Stimulated activated CD8-positive, alpha-beta memory T cell treated with anti-CD3 and anti-CD28 coated beads, Interleukin-4, amount 100 ng/mL, for 48 hours (primary cell): Measurements from ENCODE around the gene CLDN6.
"Not testable (repeated sequence)": the region's sequence is repeated elsewhere in the genome, so short reads cannot be mapped to it uniquely, and the experiment has no call there.

Experiments used
- DNase-seq: peaks from one replicate; pipeline ENCODE4 v3.0.0-alpha.2; 2020

Gene CLDN6, protein sequence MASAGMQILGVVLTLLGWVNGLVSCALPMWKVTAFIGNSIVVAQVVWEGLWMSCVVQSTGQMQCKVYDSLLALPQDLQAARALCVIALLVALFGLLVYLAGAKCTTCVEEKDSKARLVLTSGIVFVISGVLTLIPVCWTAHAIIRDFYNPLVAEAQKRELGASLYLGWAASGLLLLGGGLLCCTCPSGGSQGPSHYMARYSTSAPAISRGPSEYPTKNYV

DNA sequence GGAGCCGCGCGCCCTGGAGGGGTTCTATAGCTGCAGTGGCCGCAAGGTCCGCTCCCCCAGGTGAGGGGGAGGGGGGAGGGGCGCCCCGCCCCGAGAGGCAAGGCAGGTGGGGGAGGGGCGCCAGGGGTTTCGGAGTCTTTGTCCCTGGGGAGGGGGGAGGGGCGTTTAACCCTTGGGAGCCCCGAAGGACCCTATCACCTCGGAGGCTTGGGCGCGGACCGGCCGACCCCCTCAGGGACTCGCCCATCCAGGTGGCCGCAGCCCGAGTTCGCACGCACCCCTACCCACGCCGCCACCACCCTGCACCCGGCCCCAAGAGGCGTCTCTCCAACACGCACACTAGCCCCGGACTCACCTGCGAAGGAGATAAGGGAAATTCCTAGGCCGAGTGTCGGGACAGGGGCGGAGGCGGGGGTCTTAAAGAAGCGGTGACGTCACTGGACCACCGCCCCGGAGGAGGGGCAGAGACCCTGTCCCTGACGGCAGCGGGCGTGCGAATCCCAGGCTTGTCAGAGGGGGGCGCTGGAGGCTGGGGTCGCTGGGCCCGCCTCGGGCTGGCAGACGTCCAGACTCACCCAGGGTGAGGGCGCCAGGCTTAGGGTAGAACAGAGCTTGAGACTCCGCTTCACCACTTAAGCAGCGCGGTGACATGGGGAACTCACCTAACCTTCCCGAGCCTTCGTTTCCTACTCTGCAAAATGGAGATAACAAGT lies at the start of gene CLDN6:
Gene CLDN6, minus strand, starts transcription at position 390 of the 713 bp plus-strand sequence. CDS start 2,162 bp downstream, outside the sequence.
- DNase-seq: peak; percentile 75

DNA sequence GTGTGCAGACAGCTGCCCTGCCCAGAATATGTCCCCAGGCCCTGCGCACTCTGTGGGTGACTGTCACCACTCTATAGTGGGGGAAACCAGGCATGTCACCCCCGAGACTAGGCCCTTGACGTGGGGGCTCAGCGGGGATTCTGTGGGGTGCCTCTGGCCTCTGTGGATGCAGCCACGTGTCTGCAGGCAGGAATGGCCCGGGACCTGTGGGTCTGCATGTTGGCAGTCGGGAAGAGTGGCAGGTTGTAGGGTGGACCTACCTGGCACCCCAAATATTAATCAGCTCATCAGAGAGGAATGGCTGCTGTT lies 48.4 kb upstream of the CLDN6 start:
- DNase-seq: no peak

DNA sequence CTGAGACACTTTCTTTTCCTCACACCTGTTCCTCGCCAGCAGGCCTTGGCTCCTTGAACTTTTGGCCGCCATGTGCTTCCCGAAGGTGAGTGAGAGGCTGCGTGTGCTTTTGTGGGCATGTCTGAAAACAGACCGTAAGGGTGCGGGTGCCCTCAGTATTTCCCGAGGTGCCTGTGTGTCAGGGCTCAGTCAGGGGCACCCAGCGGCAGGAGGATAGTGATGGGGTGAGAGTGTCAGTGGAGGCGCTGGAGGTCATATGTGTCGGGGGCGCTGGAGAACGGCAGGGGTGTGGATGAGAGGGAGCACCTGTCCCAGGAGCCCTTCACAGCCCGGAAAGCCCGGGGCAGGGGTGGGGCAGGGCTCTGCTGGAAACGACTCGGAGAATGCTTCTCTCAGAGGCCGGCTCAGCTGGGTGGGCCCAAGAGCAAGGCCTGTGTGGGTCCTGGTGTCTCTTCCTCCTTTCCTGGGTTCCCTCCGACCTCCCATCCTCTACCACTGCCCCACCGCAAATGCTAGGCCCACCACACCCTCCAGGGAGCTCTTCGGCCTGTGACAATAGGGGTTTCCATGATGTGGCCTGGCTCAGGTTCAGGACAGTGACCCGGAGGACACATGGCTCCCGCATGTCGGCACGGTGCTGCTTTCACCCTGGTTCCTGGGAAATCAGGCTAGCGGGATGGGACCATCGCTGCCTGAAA lies 47.9 kb upstream of the CLDN6 start:
- no peak for DNase-seq

DNA sequence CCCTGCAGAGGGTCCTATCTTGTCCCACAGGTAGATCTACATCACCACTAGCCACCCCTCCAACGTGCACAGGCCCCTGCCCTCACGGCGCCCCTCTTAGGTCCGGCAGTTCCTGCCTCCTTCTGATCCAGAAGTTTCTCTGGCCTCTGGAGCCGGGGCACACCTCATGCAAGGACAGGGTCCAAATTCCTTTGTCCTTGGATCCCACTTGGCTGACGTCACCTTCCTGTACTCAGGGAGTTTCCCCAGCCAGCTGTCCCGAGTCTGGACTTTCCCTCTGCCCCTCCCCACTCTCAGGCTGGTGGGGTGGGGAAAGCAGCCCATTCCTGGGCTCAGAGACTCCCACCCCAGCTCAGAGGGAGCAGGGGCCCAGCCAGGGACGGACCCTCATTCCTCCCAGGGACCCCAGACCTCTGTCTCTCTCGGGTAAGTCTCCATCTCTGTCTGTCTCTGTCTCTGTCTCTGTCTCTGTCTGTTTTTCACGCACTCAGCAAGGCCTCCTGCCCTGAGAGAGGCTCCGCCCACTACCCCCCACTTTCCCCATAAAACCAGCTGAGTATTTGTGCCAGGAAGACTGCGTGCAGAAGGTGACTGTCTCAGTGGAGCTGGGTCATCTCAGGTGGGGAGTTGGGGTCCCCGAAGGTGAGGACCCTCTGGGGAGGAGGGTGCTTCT lies 47.2 kb upstream of the CLDN6 start, which contains the start of gene IL32:
Gene IL32, plus strand, starts transcription at position 572 of the 673 bp plus-strand sequence. CDS start 172 bp downstream, outside the sequence.
- DNase-seq: peak; percentile 85

DNA sequence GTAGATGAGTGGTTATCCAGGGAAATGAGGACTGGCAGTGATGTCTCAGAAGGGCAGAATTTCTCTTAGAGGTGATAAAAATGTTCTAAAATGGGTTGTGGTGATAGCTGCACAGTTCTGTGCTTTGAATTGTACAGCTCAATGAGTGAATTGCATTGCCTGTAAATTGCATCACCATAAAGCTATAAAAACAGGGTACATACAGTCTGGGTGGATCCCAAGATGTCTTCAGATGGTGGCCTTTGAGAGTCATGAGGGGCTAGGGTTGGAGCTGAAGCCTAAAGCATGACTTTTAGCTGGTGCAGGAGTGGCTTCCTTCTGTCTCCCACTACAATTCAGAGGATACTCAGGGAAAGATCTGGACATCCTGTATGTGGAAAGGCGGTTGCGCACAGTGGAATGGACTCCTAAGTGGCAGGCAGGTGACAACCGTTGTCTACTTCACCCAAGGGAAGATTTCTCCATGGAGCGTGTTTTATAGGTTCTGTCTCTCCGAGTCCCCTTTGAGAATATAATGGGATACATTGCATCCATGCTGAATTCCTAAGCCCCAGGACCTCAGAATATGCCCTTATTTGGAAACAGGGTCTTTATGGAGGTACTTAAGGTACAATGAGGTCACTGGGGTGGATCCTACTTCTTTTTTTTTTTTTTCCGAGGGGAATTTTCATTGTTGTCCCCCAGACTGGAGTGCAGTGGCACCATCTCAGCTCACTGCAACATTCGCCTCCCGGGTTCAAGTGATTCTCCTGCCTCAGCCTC lies 45.8 kb upstream of the CLDN6 start:
- no peak for DNase-seq

DNA sequence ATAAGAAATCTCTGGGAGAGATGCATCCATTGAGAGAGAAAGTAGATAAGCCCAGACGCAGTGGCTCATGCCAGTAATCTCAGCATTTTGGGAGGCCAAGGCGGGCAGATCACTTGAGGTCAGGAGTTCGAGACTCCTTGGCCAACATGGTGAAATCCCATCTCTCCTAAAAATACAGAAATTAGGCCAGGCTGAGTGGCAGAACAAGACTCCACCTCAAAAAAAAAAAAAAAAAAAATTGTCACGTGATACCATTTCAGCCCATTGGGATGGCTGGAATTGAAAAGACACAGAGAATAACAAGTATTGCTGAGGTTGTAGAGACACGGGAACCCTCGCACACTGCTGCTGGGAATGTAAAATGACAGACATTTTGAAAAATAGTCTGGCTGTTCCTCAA lies 44.6 kb upstream of the CLDN6 start:
- no peak for DNase-seq

DNA sequence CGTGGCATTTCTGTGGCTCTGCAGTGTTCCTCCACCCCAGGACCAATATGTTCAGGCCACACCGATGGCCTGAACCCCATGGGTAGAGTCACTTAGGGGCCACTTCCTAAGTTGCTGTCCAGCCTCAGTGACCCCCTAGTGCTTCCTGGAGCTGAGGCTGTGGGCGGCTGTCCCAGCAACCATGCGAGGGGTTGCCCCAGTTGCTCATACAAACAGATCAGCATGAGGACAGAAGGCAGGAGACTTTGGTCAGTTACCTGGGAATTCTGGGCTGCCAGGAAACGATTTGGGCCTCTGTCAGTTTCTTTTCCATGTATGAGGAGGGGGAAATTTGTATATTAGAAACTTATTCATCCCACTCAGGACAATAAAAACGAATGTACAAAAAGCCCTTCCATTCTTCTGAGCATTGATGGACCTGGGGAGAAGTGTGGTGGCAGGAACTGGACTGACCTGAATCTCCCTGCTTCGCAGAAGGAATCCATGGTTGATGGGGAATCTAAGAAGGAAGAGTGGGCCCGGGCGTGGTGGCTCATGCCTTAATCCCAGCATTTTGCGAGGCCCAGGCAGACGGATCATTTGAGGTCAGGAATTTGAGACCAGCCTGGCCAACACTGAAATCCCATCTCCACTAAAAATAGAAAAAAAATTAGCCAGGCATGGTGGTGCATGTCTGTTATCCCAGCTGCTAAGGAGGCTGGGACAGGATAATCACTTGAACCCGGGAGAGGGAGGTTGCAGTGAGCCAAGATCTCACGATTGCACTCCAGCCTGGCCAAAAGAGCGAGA lies 42.5 kb upstream of the CLDN6 start:
- no peak for DNase-seq

DNA sequence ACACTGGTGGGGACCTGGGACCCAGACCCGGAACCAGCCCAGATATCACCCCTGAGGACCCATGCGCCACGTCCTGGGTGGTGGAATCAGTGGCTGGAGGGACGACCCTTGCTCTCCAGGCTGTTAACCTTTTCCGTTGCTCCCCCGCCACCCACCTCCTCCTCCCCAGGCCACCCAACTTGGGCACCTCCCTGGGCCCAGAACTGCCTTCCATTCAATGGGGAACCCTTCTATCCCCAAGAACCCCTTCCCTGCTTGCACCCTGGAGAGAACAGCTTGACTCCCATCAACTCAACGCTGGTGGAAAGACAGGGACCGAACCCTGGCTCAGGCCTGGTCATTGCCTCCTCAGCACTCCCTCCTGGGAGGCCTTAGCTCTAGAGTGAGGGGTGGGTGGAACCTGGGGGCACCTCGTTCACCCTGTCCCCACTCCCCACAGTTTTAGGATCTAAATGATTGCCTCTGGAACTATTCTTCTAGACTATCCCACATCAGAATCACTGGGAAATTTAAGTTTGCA lies 41.8 kb upstream of the CLDN6 start:
- DNase-seq: no peak

DNA sequence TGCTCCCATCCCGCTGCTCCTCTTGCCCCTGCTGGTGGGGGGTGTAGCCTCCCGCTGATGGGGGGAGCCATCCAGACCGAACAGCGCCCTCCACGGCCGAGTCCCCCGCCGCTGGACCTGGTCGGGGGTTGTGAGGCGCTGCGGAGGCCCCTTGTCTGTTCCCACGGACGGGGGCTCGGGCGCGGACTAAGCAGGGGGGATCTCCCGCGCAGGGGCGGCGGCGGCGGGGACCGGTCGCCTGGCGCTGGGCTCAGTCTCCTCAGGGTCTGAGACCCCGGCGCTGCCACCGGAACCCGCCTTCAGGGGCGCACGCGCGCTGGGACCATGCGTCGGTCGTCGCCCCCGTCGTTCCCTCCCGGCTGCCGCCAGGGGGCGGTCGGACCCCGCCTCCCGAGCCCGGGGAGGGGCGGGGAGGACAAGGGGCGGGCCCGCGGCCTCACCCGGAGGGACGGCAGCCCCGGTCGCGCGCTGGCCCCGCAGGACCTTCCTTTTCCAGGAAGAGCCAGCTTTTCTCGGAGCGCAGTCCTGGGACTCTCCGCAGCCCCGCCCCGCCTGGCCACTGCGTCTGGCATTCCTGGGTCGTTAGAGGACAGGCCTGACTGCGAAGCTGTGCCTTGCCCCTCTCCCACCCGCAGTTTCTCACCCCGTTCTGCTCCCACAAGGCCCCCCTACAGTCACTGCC lies 41.2 kb upstream of the CLDN6 start:
- peak; percentile 92 for DNase-seq

DNA sequence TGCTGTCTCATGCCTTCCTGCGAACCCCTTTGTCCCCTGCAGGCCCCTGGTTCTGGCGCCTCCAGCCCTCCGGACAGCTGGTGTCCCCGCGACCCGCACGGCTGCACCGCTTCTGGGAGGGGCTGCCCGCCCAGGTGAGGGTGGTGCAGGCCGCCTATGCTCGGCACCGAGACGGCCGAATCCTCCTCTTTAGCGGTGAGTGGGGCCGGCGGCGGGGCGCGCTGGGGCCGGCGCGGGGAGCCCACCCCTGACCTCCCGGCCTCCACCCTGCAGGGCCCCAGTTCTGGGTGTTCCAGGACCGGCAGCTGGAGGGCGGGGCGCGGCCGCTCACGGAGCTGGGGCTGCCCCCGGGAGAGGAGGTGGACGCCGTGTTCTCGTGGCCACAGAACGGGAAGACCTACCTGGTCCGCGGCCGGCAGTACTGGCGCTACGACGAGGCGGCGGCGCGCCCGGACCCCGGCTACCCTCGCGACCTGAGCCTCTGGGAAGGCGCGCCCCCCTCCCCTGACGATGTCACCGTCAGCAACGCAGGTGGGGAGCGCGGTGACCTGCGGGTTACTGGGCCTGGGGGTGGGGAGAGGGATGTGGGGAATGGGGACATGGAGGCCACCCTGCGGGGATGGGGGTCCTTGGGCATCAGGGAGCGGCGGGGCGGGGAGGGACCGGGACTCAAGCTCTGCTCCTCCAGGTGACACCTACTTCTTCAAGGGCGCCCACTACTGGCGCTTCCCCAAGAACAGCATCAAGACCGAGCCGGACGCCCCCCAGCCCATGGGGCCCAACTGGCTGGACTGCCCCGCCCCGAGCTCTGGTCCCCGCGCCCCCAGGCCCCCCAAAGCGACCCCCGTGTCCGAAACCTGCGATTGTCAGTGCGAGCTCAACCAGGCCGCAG lies 40.4 kb upstream of the CLDN6 start:
- peak; percentile 71 for DNase-seq

DNA sequence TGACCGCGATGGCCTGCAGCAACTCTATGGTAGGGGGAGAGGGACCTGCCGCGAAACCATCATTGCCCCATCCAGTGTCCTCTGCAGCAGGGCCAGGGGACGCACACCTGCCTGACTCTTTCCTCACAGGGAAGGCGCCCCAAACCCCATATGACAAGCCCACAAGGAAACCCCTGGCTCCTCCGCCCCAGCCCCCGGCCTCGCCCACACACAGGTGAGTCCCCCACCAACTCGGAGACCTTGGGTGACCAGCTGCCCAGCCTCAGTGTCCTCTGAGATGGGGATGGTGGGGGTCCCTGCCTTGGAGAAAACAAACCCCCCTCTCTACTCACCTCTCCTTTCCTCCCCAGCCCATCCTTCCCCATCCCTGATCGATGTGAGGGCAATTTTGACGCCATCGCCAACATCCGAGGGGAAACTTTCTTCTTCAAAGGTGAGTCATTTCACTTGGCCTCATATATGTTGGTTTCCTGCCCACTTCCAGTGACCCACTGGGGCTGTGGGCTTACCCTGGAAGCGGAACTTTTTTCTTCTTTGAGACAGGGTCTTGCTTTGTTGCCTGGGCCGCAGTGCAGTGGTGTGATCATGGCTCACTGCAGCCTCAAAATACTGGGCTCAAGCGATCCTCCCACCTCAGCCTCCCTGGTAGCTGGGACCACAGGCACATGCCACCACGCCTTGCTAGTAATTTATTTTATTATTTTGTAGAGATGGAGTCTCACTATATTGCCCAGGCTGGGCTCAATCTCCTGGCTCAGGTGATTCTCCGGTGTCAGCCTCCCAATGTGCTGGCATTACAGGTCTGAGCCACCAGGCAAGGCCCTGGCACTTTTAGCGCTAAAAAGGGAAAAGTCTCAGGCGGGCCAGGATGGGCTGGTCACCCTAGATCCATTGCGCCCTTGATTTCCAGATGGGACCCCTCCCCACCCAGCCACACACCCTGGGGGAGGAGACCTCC lies 39.5 kb upstream of the CLDN6 start:
- DNase-seq: no peak

DNA sequence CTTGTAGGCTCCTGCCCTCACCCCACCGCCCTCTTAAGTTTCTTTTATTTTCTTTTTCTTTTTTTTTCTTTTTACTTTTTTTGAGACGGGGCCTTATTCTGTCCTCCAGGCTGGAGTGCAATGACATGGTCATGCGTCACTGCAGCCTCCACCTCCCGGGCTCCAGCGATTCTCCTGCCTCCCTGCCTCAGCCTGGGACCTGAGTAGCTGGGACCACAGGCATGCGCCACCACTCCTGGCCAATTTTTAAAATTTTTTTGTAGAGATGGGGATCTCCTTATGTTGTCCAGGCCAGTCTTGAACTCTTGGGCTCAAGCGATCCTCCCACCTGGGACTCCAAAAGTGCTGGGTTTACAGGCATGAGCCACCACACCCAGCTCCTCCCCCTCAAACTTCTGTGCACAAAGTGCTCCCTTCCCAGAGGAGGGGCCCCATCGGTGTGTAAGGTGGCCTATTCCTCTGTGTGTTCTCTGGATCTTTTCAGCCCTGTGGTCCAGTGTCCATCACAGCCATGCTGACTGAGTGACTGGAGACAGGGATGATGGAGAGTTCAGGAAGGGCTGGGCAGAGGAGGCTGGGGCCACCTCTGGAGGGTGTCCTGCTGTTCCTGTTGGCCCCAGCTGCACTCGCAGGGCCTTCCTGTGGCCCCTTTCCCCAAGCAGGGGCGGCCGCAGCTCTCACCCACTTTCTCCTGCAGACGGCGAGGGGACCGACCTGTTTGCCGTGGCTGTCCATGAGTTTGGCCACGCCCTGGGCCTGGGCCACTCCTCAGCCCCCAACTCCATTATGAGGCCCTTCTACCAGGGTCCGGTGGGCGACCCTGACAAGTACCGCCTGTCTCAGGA lies 38.6 kb upstream of the CLDN6 start:
- DNase-seq: no peak

DNA sequence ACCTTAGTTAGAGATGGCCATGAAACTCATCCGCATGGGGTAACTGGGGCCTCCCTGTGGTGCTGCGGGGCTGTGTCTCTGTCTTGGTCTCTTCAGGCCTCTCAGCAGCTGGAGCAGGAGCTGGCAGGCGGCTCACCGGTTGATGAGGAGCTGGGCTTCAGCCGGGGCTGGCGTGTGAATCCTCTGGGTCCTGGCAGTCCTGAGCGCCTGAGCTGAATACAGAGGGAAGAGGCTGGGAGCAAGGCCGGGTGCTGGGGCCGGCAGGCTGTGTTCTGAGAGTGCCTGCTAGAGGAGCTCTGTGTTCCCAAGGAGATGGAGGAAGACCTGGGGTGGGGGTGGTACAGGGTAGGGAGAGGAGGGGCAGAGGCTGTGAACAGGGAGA lies 37.7 kb upstream of the CLDN6 start:
- not testable (repeated sequence) for DNase-seq

DNA sequence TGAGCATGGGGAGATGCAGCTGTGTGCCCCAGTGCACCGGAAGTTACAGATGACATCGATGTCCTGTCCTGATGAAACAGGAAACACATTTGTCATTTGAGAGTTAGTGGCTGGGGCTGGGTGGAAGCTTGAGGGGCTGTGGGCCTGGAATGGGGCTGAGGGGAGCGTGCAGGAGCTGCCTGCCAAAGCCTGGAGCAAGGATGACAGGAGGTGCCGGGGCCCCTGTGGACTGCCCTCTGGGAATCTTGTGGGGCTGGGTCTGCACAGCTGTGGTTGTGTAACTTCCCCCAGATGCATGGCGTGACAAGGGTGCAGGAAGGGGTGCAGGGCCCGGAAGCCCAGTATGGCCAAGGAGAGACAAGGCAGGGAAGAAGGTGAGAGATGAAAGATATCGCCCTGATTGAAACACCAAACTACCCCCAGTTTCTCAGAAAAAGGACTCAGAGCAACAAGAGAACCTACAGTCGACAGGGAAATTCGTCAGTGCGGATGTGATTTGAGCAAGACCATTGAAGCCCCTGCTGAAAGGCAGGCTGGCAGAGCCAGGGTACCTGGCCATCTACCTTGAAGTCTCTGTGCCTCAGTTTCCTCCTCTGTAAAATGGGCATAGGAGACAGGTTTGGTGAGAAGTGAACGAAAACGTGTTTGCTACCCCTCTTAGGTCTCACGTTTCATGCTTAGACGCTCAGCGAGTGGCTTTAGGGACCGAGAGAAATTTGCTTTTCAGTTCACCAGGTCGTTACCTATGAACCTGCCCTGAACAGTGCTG lies 37.2 kb upstream of the CLDN6 start:
- DNase-seq: no peak

DNA sequence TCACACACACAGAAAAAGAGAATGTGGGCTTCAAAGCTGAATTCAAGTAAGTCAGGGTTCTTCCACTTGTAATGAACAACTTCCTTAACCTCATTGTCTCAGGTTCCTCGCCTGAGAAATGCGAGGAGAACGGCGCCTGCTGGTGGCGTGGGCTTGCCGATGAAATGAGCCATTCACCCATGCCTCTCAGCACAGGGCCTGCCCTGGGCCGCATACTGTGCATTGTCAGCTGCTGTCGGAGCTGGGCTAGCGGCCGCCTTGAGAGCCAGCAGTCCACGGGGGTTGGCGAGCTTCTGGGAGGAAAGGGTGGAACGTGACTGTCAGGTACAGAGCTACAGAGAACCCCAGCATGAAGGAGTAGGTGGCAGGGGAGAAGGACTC lies 35.3 kb upstream of the CLDN6 start:
- DNase-seq: not testable (repeated sequence)

DNA sequence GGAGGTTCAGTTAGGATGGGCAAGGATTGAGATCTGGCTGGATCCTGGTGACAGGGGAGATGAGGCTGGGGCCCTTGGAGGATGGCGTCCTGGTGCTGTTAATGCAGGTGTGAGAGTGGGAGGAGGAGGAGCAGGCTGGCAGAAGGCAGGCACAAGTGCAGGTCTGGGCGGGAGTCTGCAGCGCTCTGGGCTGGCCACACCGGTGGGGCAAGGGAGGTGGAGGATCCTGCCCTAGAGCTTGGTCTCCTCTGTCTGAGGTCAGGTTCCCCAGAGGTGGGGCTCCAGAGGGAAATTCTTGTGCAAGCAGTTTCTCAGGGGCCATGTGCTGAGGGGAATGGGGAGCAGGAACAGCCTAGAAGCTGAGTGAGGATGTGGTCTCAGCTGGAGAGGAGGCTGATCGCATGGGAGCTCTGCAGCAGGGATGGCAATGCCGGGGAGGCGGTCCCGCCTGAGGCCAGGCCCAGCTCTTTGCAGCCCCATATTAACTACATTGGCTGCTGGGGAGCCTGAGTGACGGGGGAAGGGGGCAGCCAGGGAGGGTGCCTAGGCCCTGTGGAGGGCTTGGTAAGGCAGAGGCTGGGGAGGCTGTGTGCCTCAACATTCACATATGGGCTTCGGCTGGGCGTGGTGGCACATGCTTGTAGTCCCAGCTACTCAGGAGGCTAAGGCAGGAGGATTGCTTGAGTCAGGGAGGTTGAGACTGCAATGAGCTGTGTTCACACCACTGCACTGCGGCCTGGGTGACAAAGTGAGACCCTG lies 34.8 kb upstream of the CLDN6 start:
- not testable (repeated sequence) for DNase-seq
